Measurements from ENCODE around the gene CAMSAP2.

- TF ChIP-seq CTCF (IDR thresholded peaks at IDR 0.05 in 2 of 3, conservative IDR thresholded peaks at IDR 0.05 in 1 of 3; ENCODE audit: borderline replicate concordance in 1 of 3, insufficient read depth in 1 of 3, low read depth in 2 of 3, low read length in 2 of 3) (no peak), MAX (IDR thresholded peaks at IDR 0.05) (no peak), REST (IDR thresholded peaks at IDR 0.05; ENCODE audit: low read depth) (no peak), POLR2AphosphoS5 (IDR thresholded peaks at IDR 0.05; ENCODE audit: low read depth, low read length) (no peak), ZFX (IDR thresholded peaks at IDR 0.05) (no peak)
Observed at GRCh38 chr1:200867018-200867811, 128.5 kb downstream of the CAMSAP2 start.
